ENCODE results near the gene PSMD6. TPM values are rescaled to one million over a fixed set of nuclear protein-coding genes. Genes with fewer than 3 reads are reported as not detected.

PSMD6 gene
- total and polyA plus RNA-seq, 2 donors = 78.9 to 96.5 TPM

- Histone ChIP-seq H3K4me3 (ENCODE audit: low read length in 2 of 2) (no peak overlapping the region), H3K36me3 (ENCODE audit: control insufficient read depth in 2 of 2, insufficient read depth in 2 of 2, low read length in 1 of 2) (peaks cover 47 to 60% of the 10 kb centered on the region in 2 donors), H3K9me3 (ENCODE audit: control insufficient read depth in 2 of 2, insufficient read depth in 1 of 2, low read length in 1 of 2) (peaks cover 0 to 1% of the 10 kb centered on the region in 2 donors), H3K4me1 (ENCODE audit: control insufficient read depth in 2 of 2, insufficient read depth in 2 of 2, low read length in 2 of 2) (peaks cover 10 to 27% of the 10 kb centered on the region in 2 donors), H3K27ac (ENCODE audit: low read depth in 1 of 2, low read length in 1 of 2) (peak overlapping the region in 1 of 2 donors; percentile 0), H3K27me3 (ENCODE audit: control insufficient read depth in 2 of 2, insufficient read depth in 1 of 2, low read length in 1 of 2) (no peaks in the 10 kb centered on the region)
- no peak for DNase-seq (ENCODE audit: low read depth in 6 of 9, low spot score in 9 of 9)
- 96% methylated on average over 8 of the region's 8 CpGs for WGBS
Measured at GRCh38 chr3:63980830-63981498, 42.3 kb downstream of the PSMD6 start.

- Histone ChIP-seq H3K9me3 (ENCODE audit: control insufficient read depth in 2 of 2, insufficient read depth in 1 of 2, low read length in 1 of 2) (peaks cover 0 to 1% of the 10 kb centered on the region in 2 donors), H3K27me3 (ENCODE audit: control insufficient read depth in 2 of 2, insufficient read depth in 1 of 2, low read length in 1 of 2) (no peaks in the 10 kb centered on the region), H3K36me3 (ENCODE audit: control insufficient read depth in 2 of 2, insufficient read depth in 2 of 2, low read length in 1 of 2) (peaks cover 40 to 54% of the 10 kb centered on the region in 2 donors), H3K4me3 (ENCODE audit: low read length in 2 of 2) (no peak overlapping the region), H3K4me1 (ENCODE audit: control insufficient read depth in 2 of 2, insufficient read depth in 2 of 2, low read length in 2 of 2) (peaks cover 15 to 31% of the 10 kb centered on the region in 2 donors), H3K27ac (ENCODE audit: low read depth in 1 of 2, low read length in 1 of 2) (peak overlapping the region in 1 of 2 donors; percentile 25)
- WGBS = 94% methylated on average over 2 of the region's 2 CpGs
- no peak for DNase-seq (ENCODE audit: low read depth in 6 of 9, low spot score in 9 of 9)
Measured at GRCh38 chr3:63980019-63980418, 43.3 kb downstream of the PSMD6 start.

- Histone ChIP-seq H3K4me3 (ENCODE audit: low read length in 2 of 2) (no peak overlapping the region), H3K4me1 (ENCODE audit: control insufficient read depth in 2 of 2, insufficient read depth in 2 of 2, low read length in 2 of 2) (peaks cover 15 to 31% of the 10 kb centered on the region in 2 donors), H3K27me3 (ENCODE audit: control insufficient read depth in 2 of 2, insufficient read depth in 1 of 2, low read length in 1 of 2) (no peaks in the 10 kb centered on the region), H3K9me3 (ENCODE audit: control insufficient read depth in 2 of 2, insufficient read depth in 1 of 2, low read length in 1 of 2) (peaks cover 0 to 1% of the 10 kb centered on the region in 2 donors), H3K36me3 (ENCODE audit: control insufficient read depth in 2 of 2, insufficient read depth in 2 of 2, low read length in 1 of 2) (peaks cover 35 to 52% of the 10 kb centered on the region in 2 donors), H3K27ac (ENCODE audit: low read depth in 1 of 2, low read length in 1 of 2) (no peak overlapping the region)
- 41% methylated on average over 12 of the region's 12 CpGs for WGBS
- peak in 1 of 9 donors; percentile 45 for DNase-seq (ENCODE audit: low read depth in 6 of 9, low spot score in 9 of 9)
Measured at GRCh38 chr3:63979093-63979885, 44.0 kb downstream of the PSMD6 start.

GRCh38 chr3:63977893-63978292 lies 45.4 kb downstream of the PSMD6 start:
- no peak for DNase-seq (ENCODE audit: low read depth in 6 of 9, low spot score in 9 of 9)
- peaks cover 22 to 33% of the 10 kb centered on the region in 2 donors for H3K4me1 ChIP-seq (ENCODE audit: control insufficient read depth in 2 of 2, insufficient read depth in 2 of 2, low read length in 2 of 2)
- peaks cover 38 to 52% of the 10 kb centered on the region in 2 donors for H3K36me3 ChIP-seq (ENCODE audit: control insufficient read depth in 2 of 2, insufficient read depth in 2 of 2, low read length in 1 of 2)
- H3K9me3 ChIP-seq (ENCODE audit: control insufficient read depth in 2 of 2, insufficient read depth in 1 of 2, low read length in 1 of 2) = peaks cover 0 to 1% of the 10 kb centered on the region in 2 donors
- 84% methylated on average over 4 of the region's 4 CpGs for WGBS
- H3K27ac ChIP-seq (ENCODE audit: low read depth in 1 of 2, low read length in 1 of 2) = no peak overlapping the region
- H3K4me3 ChIP-seq (ENCODE audit: low read length in 2 of 2) = no peak overlapping the region
- H3K27me3 ChIP-seq (ENCODE audit: control insufficient read depth in 2 of 2, insufficient read depth in 1 of 2, low read length in 1 of 2) = no peaks in the 10 kb centered on the region

GRCh38 chr3:63976872-63977200 lies 46.5 kb downstream of the PSMD6 start:
- Histone ChIP-seq H3K27me3 (ENCODE audit: control insufficient read depth in 2 of 2, insufficient read depth in 1 of 2, low read length in 1 of 2) (no peaks in the 10 kb centered on the region), H3K4me3 (ENCODE audit: low read length in 2 of 2) (no peak overlapping the region), H3K9me3 (ENCODE audit: control insufficient read depth in 2 of 2, insufficient read depth in 1 of 2, low read length in 1 of 2) (no peaks in the 10 kb centered on the region), H3K27ac (ENCODE audit: low read depth in 1 of 2, low read length in 1 of 2) (peak overlapping the region; percentile 4 to 6), H3K4me1 (ENCODE audit: control insufficient read depth in 2 of 2, insufficient read depth in 2 of 2, low read length in 2 of 2) (peaks cover 27 to 35% of the 10 kb centered on the region in 2 donors), H3K36me3 (ENCODE audit: control insufficient read depth in 2 of 2, insufficient read depth in 2 of 2, low read length in 1 of 2) (peaks cover 30 to 46% of the 10 kb centered on the region in 2 donors)
- WGBS = 76% methylated on average over 2 of the region's 2 CpGs
- DNase-seq (ENCODE audit: low read depth in 6 of 9, low spot score in 9 of 9) = no peak

- H3K36me3 ChIP-seq (ENCODE audit: control insufficient read depth in 2 of 2, insufficient read depth in 2 of 2, low read length in 1 of 2) = peaks cover 28 to 43% of the 10 kb centered on the region in 2 donors
- peak overlapping the region in 1 of 2 donors; percentile 26 for H3K27ac ChIP-seq (ENCODE audit: low read depth in 1 of 2, low read length in 1 of 2)
- no peaks in the 10 kb centered on the region for H3K9me3 ChIP-seq (ENCODE audit: control insufficient read depth in 2 of 2, insufficient read depth in 1 of 2, low read length in 1 of 2)
- DNase-seq (ENCODE audit: low read depth in 6 of 9, low spot score in 9 of 9) = no peak
- no peaks in the 10 kb centered on the region for H3K27me3 ChIP-seq (ENCODE audit: control insufficient read depth in 2 of 2, insufficient read depth in 1 of 2, low read length in 1 of 2)
- peaks cover 28 to 35% of the 10 kb centered on the region in 2 donors for H3K4me1 ChIP-seq (ENCODE audit: control insufficient read depth in 2 of 2, insufficient read depth in 2 of 2, low read length in 2 of 2)
- 92% methylated on average over 4 of the region's 4 CpGs for WGBS
- H3K4me3 ChIP-seq (ENCODE audit: low read length in 2 of 2) = no peak overlapping the region
Measured at GRCh38 chr3:63976161-63976871, 47.0 kb downstream of the PSMD6 start.

GRCh38 chr3:63975723-63976122 lies 47.6 kb downstream of the PSMD6 start:
- Histone ChIP-seq H3K27me3 (ENCODE audit: control insufficient read depth in 2 of 2, insufficient read depth in 1 of 2, low read length in 1 of 2) (no peaks in the 10 kb centered on the region), H3K9me3 (ENCODE audit: control insufficient read depth in 2 of 2, insufficient read depth in 1 of 2, low read length in 1 of 2) (no peaks in the 10 kb centered on the region), H3K27ac (ENCODE audit: low read depth in 1 of 2, low read length in 1 of 2) (no peak overlapping the region), H3K4me3 (ENCODE audit: low read length in 2 of 2) (no peak overlapping the region), H3K4me1 (ENCODE audit: control insufficient read depth in 2 of 2, insufficient read depth in 2 of 2, low read length in 2 of 2) (peaks cover 34 to 41% of the 10 kb centered on the region in 2 donors), H3K36me3 (ENCODE audit: control insufficient read depth in 2 of 2, insufficient read depth in 2 of 2, low read length in 1 of 2) (peaks cover 23 to 37% of the 10 kb centered on the region in 2 donors)
- WGBS = 86% methylated on average over 3 of the region's 3 CpGs
- DNase-seq (ENCODE audit: low read depth in 6 of 9, low spot score in 9 of 9) = no peak

GRCh38 chr3:63974451-63974850 lies 48.8 kb downstream of the PSMD6 start:
- H3K4me3 ChIP-seq (ENCODE audit: low read length in 2 of 2) = no peak overlapping the region
- no peak for DNase-seq (ENCODE audit: low read depth in 6 of 9, low spot score in 9 of 9)
- no peaks in the 10 kb centered on the region for H3K27me3 ChIP-seq (ENCODE audit: control insufficient read depth in 2 of 2, insufficient read depth in 1 of 2, low read length in 1 of 2)
- peaks cover 42 to 45% of the 10 kb centered on the region in 2 donors for H3K4me1 ChIP-seq (ENCODE audit: control insufficient read depth in 2 of 2, insufficient read depth in 2 of 2, low read length in 2 of 2)
- no peak overlapping the region for H3K27ac ChIP-seq (ENCODE audit: low read depth in 1 of 2, low read length in 1 of 2)
- peaks cover 13 to 27% of the 10 kb centered on the region in 2 donors for H3K36me3 ChIP-seq (ENCODE audit: control insufficient read depth in 2 of 2, insufficient read depth in 2 of 2, low read length in 1 of 2)
- H3K9me3 ChIP-seq (ENCODE audit: control insufficient read depth in 2 of 2, insufficient read depth in 1 of 2, low read length in 1 of 2) = no peaks in the 10 kb centered on the region
- 95% methylated on average over 1 of the region's 1 CpG for WGBS

GRCh38 chr3:63973406-63973805 lies 49.9 kb downstream of the PSMD6 start:
- no peaks in the 10 kb centered on the region for H3K9me3 ChIP-seq (ENCODE audit: control insufficient read depth in 2 of 2, insufficient read depth in 1 of 2, low read length in 1 of 2)
- peaks cover 42 to 43% of the 10 kb centered on the region in 2 donors for H3K4me1 ChIP-seq (ENCODE audit: control insufficient read depth in 2 of 2, insufficient read depth in 2 of 2, low read length in 2 of 2)
- DNase-seq (ENCODE audit: low read depth in 6 of 9, low spot score in 9 of 9) = no peak
- 98% methylated on average over 8 of the region's 8 CpGs for WGBS
- H3K36me3 ChIP-seq (ENCODE audit: control insufficient read depth in 2 of 2, insufficient read depth in 2 of 2, low read length in 1 of 2) = peaks cover 13 to 27% of the 10 kb centered on the region in 2 donors
- H3K4me3 ChIP-seq (ENCODE audit: low read length in 2 of 2) = no peak overlapping the region
- H3K27ac ChIP-seq (ENCODE audit: low read depth in 1 of 2, low read length in 1 of 2) = no peak overlapping the region
- no peaks in the 10 kb centered on the region for H3K27me3 ChIP-seq (ENCODE audit: control insufficient read depth in 2 of 2, insufficient read depth in 1 of 2, low read length in 1 of 2)

All from thymus (tissue), 11 donors.